HCT116 (cell line): Measurements from ENCODE around the gene TEX11. TPM values are rescaled to one million over a fixed set of nuclear protein-coding genes. Genes with fewer than 3 reads are reported as not detected.
"Not testable (repeated sequence)": the region's sequence is repeated elsewhere in the genome, so short reads cannot be mapped to it uniquely, and the experiment has no call there.

ENCODE experiments used
- ATAC-seq: fragments of 200-7000 bp; cut with Tn5 transposase; 2 replicates; pipeline ENCODE4 v1.9.1; 2020; ENCODE audit warnings: mild to moderate bottlenecking, moderate library complexity
- BruUV-seq: library from RNA; stranded (reverse); fragments of 400-500 nt; replicated peaks from 2 replicates; lab custom pipeline; 2021; lab: Mats Ljungman, UMichigan
- CTCF ChIA-PET: fragments of 300-600 bp; sonication (Branson Sonifier 250); formaldehyde crosslinking; loops from one replicate; lab custom pipeline; 2021; ENCODE audit warnings: antibody characterized with exemption; lab: Charles Lee
- POLR2A ChIA-PET: fragments of 300-600, 350-600 bp; sonication (Branson Sonifier 250); formaldehyde crosslinking; loops from one replicate; lab custom pipeline; 2021; ENCODE audit warnings: antibody characterized with exemption; lab: Charles Lee
- RAD21 ChIA-PET, 2 experiments: fragments of 300-600 bp; sonication (Branson Sonifier 250); formaldehyde crosslinking; loops; one replicate each; lab custom pipeline; 2023; ENCODE audit warnings: low total read pairs in 2 of 2; ENCODE audit not compliant: uncharacterized antibody in 2 of 2, unreplicated experiment in 2 of 2, low non-redundant PET in 1 of 2; lab: Charles Lee
- DNase-seq: peaks from one replicate; pipeline ENCODE4 v3.0.0-alpha.2; 2010; ENCODE audit warnings: low read depth, low spot score
- H2AFZ ChIP-seq: fragments of 200-600 bp; shearing (Covaris generic), sonication (generic); 2 replicates; pipeline ENCODE4 v1.6.1; 2017; ENCODE audit warnings: low read depth, mixed run types, mixed read lengths, antibody characterized with exemption, low read length; ENCODE audit not compliant: poor library complexity, severe bottlenecking
- H3K27ac ChIP-seq: 2 replicates; pipeline ENCODE4 v1.5.1; 2012; ENCODE audit warnings: low read depth, low read length
- H3K27me3 ChIP-seq: fragments of 200-600 bp; sonication (generic); 2 replicates; pipeline ENCODE4 v1.6.1; 2016; ENCODE audit warnings: mixed run types, low read length, mixed read lengths; ENCODE audit not compliant: insufficient read depth
- H3K36me3 ChIP-seq, 2 experiments: fragments of 200-500 bp in 1 of 2; fragments of 200-600 bp in 1 of 2; sonication (Bioruptor generic) in 1 of 2; sonication (generic) in 1 of 2; 2 replicates each; pipeline versions ENCODE4 v1.5.1 to v1.6.1; 2014 to 2016; ENCODE audit warnings: low read length in 2 of 2, inconsistent platforms in 1 of 2, mixed read lengths in 1 of 2, mixed run types in 1 of 2; ENCODE audit not compliant: insufficient read depth in 2 of 2, control insufficient read depth in 1 of 2
- H3K4me1 ChIP-seq, 2 experiments: fragments of 200-600 bp in 1 of 2; sonication (generic) in 1 of 2; 2 replicates each; pipeline versions ENCODE4 v1.5.1 to v1.6.1; 2012 to 2017; ENCODE audit warnings: low read length in 2 of 2, inconsistent platforms in 1 of 2, mild to moderate bottlenecking in 1 of 2, mixed read lengths in 1 of 2, mixed run types in 1 of 2, moderate library complexity in 1 of 2; ENCODE audit not compliant: insufficient read depth in 2 of 2, control insufficient read depth in 1 of 2
- H3K4me2 ChIP-seq: fragments of 200-600 bp; sonication (generic); 2 replicates; pipeline ENCODE4 v1.6.1; 2017; ENCODE audit warnings: mixed run types, low read length, mixed read lengths
- H3K4me3 ChIP-seq, 2 experiments: fragments of 200-600 bp in 1 of 2; sonication (generic) in 1 of 2; replicated peaks in 1 of 2; 2 replicates each; pipeline ENCODE4 v1.5.1; 2011 to 2016; ENCODE audit warnings: low read length in 2 of 2, control low read depth in 1 of 2, low read depth in 1 of 2, mild to moderate bottlenecking in 1 of 2, mixed read lengths in 1 of 2, mixed run types in 1 of 2
- H3K79me2 ChIP-seq: fragments of 200-600 bp; sonication (generic); 2 replicates; pipeline ENCODE4 v1.6.1; 2017; ENCODE audit warnings: mild to moderate bottlenecking, mixed run types, low read length, moderate library complexity, mixed read lengths; ENCODE audit not compliant: insufficient read depth
- H3K9ac ChIP-seq: fragments of 200-600 bp; sonication (generic); 2 replicates; pipeline ENCODE4 v1.6.1; 2016; ENCODE audit warnings: low read length, mixed read lengths
- H3K9me2 ChIP-seq: fragments of 200-600 bp; sonication (generic), shearing (Covaris generic); 2 replicates; pipeline ENCODE4 v1.6.1; 2017; ENCODE audit warnings: mixed run types, mild to moderate bottlenecking, moderate library complexity; ENCODE audit not compliant: insufficient read depth
- H3K9me3 ChIP-seq, 2 experiments: fragments of 200-500 bp in 1 of 2; fragments of 200-600 bp in 1 of 2; sonication (Bioruptor generic) in 1 of 2; sonication (generic) in 1 of 2; 2 replicates each; pipeline ENCODE4 v1.6.1; 2014 to 2017; ENCODE audit warnings: low read length in 2 of 2, mixed read lengths in 2 of 2, inconsistent platforms in 1 of 2, low read depth in 1 of 2, mild to moderate bottlenecking in 1 of 2, mixed run types in 1 of 2, moderate library complexity in 1 of 2; ENCODE audit not compliant: control insufficient read depth in 1 of 2, insufficient read depth in 1 of 2
- H4K20me1 ChIP-seq: fragments of 200-600 bp; sonication (generic), shearing (Covaris generic); 2 replicates; pipeline ENCODE4 v1.6.1; 2017; ENCODE audit warnings: mixed run types, mild to moderate bottlenecking, moderate library complexity; ENCODE audit not compliant: insufficient read depth
- ATF3 ChIP-seq: IDR thresholded peaks from 2 replicates; pipeline ENCODE4 v1.6.1; 2012
- CBX3 ChIP-seq: IDR thresholded peaks from 2 replicates; pipeline ENCODE4 v1.6.1; 2012; ENCODE audit warnings: low read depth
- EGR1 ChIP-seq: IDR thresholded peaks from 2 replicates; pipeline ENCODE4 v1.6.1; 2012; ENCODE audit warnings: low read depth
- EZH2 ChIP-seq: fragments of 200-600 bp; sonication (generic); IDR thresholded peaks from 2 replicates; pipeline ENCODE4 v1.6.1; 2017; ENCODE audit warnings: antibody characterized with exemption, mixed run types
- EZH2phosphoT487 ChIP-seq: fragments of 200-600 bp; IDR thresholded peaks from 2 replicates; pipeline ENCODE4 v1.6.1; 2018; ENCODE audit warnings: antibody characterized with exemption, borderline replicate concordance
- JUND ChIP-seq: IDR thresholded peaks from 2 replicates; pipeline ENCODE4 v1.6.1; 2012
- MAX ChIP-seq: IDR thresholded peaks from 2 replicates; pipeline ENCODE4 v1.6.1; 2012
- POLR2A ChIP-seq: IDR thresholded peaks from 2 replicates; pipeline ENCODE4 v1.7.0; 2011; ENCODE audit warnings: borderline replicate concordance; ENCODE audit not compliant: insufficient read depth, insufficient read length; ENCODE audit errors: extremely low read depth
- POLR2AphosphoS5 ChIP-seq: IDR thresholded peaks from 2 replicates; pipeline ENCODE4 v1.6.1; 2011; ENCODE audit warnings: mild to moderate bottlenecking, low read depth, low read length, moderate library complexity
- SIN3A ChIP-seq: IDR thresholded peaks from 2 replicates; pipeline ENCODE4 v1.6.1; 2012; ENCODE audit warnings: low read depth
- SP1 ChIP-seq: IDR thresholded peaks from 2 replicates; pipeline ENCODE4 v1.6.1; 2012; ENCODE audit warnings: low read depth
- SRF ChIP-seq: IDR thresholded peaks from 2 replicates; pipeline ENCODE4 v1.6.1; 2012; ENCODE audit warnings: low read depth
- TCF7L2 ChIP-seq: IDR thresholded peaks from 2 replicates; pipeline ENCODE4 v1.7.0; 2011; ENCODE audit warnings: borderline replicate concordance, inconsistent platforms; ENCODE audit not compliant: insufficient read depth, insufficient read length; ENCODE audit errors: extremely low read depth
- YY1 ChIP-seq: IDR thresholded peaks from 2 replicates; pipeline ENCODE4 v1.6.1; 2011; ENCODE audit warnings: low read length, low read depth, moderate library complexity, mild to moderate bottlenecking; ENCODE audit not compliant: insufficient replicate concordance; ENCODE audit errors: extremely low read depth
- ZBTB33 ChIP-seq: IDR thresholded peaks from 2 replicates; pipeline ENCODE4 v1.6.1; 2011; ENCODE audit warnings: mild to moderate bottlenecking, low read length, moderate library complexity; ENCODE audit not compliant: insufficient replicate concordance; ENCODE audit errors: extremely low read depth
- ZNF274 ChIP-seq: fragments of 200-500 bp; sonication (Bioruptor generic); IDR thresholded peaks from 2 replicates; pipeline ENCODE4 v1.6.1; 2014; ENCODE audit warnings: mild to moderate bottlenecking, low read depth, low read length, inconsistent platforms
- intact Hi-C: fragments of 100-400 bp; cut with micrococcal nuclease; formaldehyde crosslinking; loops from 2 replicates; pipeline ENCODE4 v1.10.0; 2022
- total RNA-seq: library from RNA; stranded (reverse); gene quantifications from one replicate; pipeline ENCODE4 v1.2.1, GENCODE V29; 2021; ENCODE audit not compliant: unreplicated experiment

Gene TEX11
- total RNA-seq, 1 experiment from 2014 or later: 0.10 TPM

GRCh38 chrX:70647910-70648309, 260.6 kb downstream of the TEX11 start:
- RAD21 ChIA-PET, intact Hi-C loops: not testable (repeated sequence)

GRCh38 chrX:70636218-70636617, 272.3 kb downstream of the TEX11 start:
- no peaks in the 10 kb centered on the region for H3K9me3 ChIP-seq
- no peaks in the 10 kb centered on the region for H3K9me2 ChIP-seq
- no peaks in the 10 kb centered on the region for H3K79me2 ChIP-seq
- no peak overlapping the region for H3K9ac ChIP-seq
- ChIA-PET POLR2A (no interaction called here), RAD21 (no interaction called here), CTCF (no interaction called here)
- no peak for ATAC-seq
- H2AFZ ChIP-seq: no peak overlapping the region
- no peak for DNase-seq
- no peaks in the 10 kb centered on the region for H3K4me1 ChIP-seq
- no peaks in the 10 kb centered on the region for H3K27me3 ChIP-seq
- H3K4me2 ChIP-seq: no peak overlapping the region
- TF ChIP-seq JUND (no peak), EZH2phosphoT487 (no peak), SP1 (no peak), CBX3 (no peak), POLR2AphosphoS5 (no peak), SIN3A (no peak), ZNF274 (no peak), POLR2A (no peak), EZH2 (no peak), MAX (no peak), SRF (no peak), YY1 (no peak), EGR1 (no peak), TCF7L2 (no peak), ZBTB33 (no peak), ATF3 (no peak)
- TF ChIP-seq, all 23 proteins: peak for 0
- Histone ChIP-seq H3K27ac (no peak overlapping the region), H3K36me3 (no peaks in the 10 kb centered on the region), H3K4me3 (no peak overlapping the region), H4K20me1 (no peaks in the 10 kb centered on the region)
- intact Hi-C loops: no loop called here
- no TSS peak for BruUV-seq

More at GRCh38 chrX:70647910-70648309, 260.6 kb downstream of the TEX11 start:
- H2AFZ ChIP-seq, H3K4me2 ChIP-seq, H4K20me1 ChIP-seq, H3K9ac ChIP-seq, BruUV-seq, H3K4me1 ChIP-seq, H3K9me3 ChIP-seq, CTCF ChIA-PET, H3K27me3 ChIP-seq, ATAC-seq, POLR2A ChIA-PET, H3K9me2 ChIP-seq, H3K36me3 ChIP-seq, H3K4me3 ChIP-seq, H3K27ac ChIP-seq, H3K79me2 ChIP-seq, DNase-seq: not testable (repeated sequence)
